A549 (cell line): ENCODE measurements around the gene ANKRD37. TPM values are rescaled to one million over a fixed set of nuclear protein-coding genes. Genes with fewer than 3 reads are reported as not detected.

Experiments
- ATAC-seq, 2 experiments: fragments of 200-7000 bp in 1 of 2; fragments of >200 bp in 1 of 2; cut with Nextera tagmentation in 1 of 2; cut with Tn5 transposase in 1 of 2; 3 replicates each; pipeline versions ENCODE4 v1.8.0 to v1.9.1; 2018 to 2020; ENCODE audit warnings: mild to moderate bottlenecking in 1 of 2, moderate library complexity in 1 of 2
- CTCF ChIA-PET: fragments of 300-600 bp; sonication (Branson Sonifier 250); formaldehyde crosslinking; extraction: SDS; loops from one replicate; lab custom pipeline; 2021; ENCODE audit warnings: antibody characterized with exemption, inconsistent platforms; lab: Yijun Ruan, JAX
- POLR2A ChIA-PET: fragments of 350-600 bp; formaldehyde crosslinking; extraction: SDS; loops from one replicate; lab custom pipeline; 2021; ENCODE audit warnings: antibody characterized with exemption, inconsistent platforms; lab: Yijun Ruan, JAX
- DNase-seq, 2 experiments: peaks; one replicate each; pipeline versions ENCODE4 v3.0.0 to v3.0.0-alpha.2; 2011 to 2016; ENCODE audit warnings: low read depth in 1 of 2, low spot score in 1 of 2
- FAIRE-seq: peaks from 2 replicates; lab custom pipeline; 2011; peaks lifted over from hg19 to GRCh38; lab: Jason Lieb, UNC
- H3K27ac ChIP-seq, 2 experiments: fragments of >200 bp; sonication (Bioruptor Twin); formaldehyde crosslinking; 3 replicates each; pipeline ENCODE4 v1.5.1; 2016 to 2017
- H3K4me1 ChIP-seq: fragments of >200 bp; sonication (Bioruptor Twin); formaldehyde crosslinking; 3 replicates; pipeline ENCODE4 v1.6.1; 2016
- H3K4me2 ChIP-seq: fragments of >200 bp; sonication (Bioruptor Twin); formaldehyde crosslinking; 3 replicates; pipeline ENCODE4 v1.6.1; 2016
- H3K4me3 ChIP-seq: fragments of >200 bp; sonication (Bioruptor Twin); formaldehyde crosslinking; 3 replicates; pipeline ENCODE4 v1.5.1; 2016
- H3K9me3 ChIP-seq: fragments of >200 bp; sonication (Bioruptor Twin); formaldehyde crosslinking; 3 replicates; pipeline ENCODE4 v1.6.1; 2016
- CEBPB ChIP-seq, 2 experiments: fragments of >200 bp in 1 of 2; sonication (Bioruptor Twin) in 1 of 2; formaldehyde crosslinking in 1 of 2; IDR thresholded peaks; 2 replicates each; pipeline ENCODE4 v1.6.1; 2012 to 2016
- EHF ChIP-seq: fragments of 250-450 bp; sonication (Bioruptor Pico); IDR thresholded peaks from 2 replicates; pipeline ENCODE4 v1.5.0; 2020; ENCODE audit warnings: mild to moderate bottlenecking
- EP300 ChIP-seq, 2 experiments: fragments of >200 bp; sonication (Bioruptor Twin); formaldehyde crosslinking; IDR thresholded peaks; 2 replicates in 1 of 2; 3 replicates in 1 of 2; pipeline ENCODE4 v1.6.1; 2016 to 2017
- FOSB ChIP-seq: fragments of 250-450 bp; sonication (Bioruptor Pico); IDR thresholded peaks from 2 replicates; pipeline ENCODE4 v1.5.0; 2020; ENCODE audit warnings: mild to moderate bottlenecking, moderate library complexity
- FOSL2 ChIP-seq, 2 experiments: fragments of 450-650 bp in 1 of 2; fragments of >200 bp in 1 of 2; sonication (Bioruptor Twin) in 1 of 2; formaldehyde crosslinking; IDR thresholded peaks; 2 replicates each; pipeline versions ENCODE4 v1.5.0 to v1.6.1; 2016 to 2020; ENCODE audit warnings: mild to moderate bottlenecking in 1 of 2, moderate library complexity in 1 of 2
- FOXS1 ChIP-seq: fragments of 250-450 bp; sonication (Bioruptor Pico); IDR thresholded peaks from 2 replicates; pipeline ENCODE4 v1.5.0; 2020; ENCODE audit warnings: mild to moderate bottlenecking, moderate library complexity
- JUN ChIP-seq, 2 experiments: fragments of >200 bp; sonication (Bioruptor Twin); formaldehyde crosslinking; IDR thresholded peaks; 2 replicates in 1 of 2; 3 replicates in 1 of 2; pipeline ENCODE4 v1.6.1; 2016 to 2017
- MAFK ChIP-seq: fragments of 450-650 bp; IDR thresholded peaks from 2 replicates; pipeline ENCODE4 v1.6.1; 2014; ENCODE audit not compliant: partially characterized antibody
- NPAS2 ChIP-seq: fragments of 250-450 bp; sonication (Bioruptor Pico); IDR thresholded peaks from 2 replicates; pipeline ENCODE4 v1.8.0; 2022; ENCODE audit warnings: mild to moderate bottlenecking, moderate library complexity, borderline replicate concordance
- NR3C1 ChIP-seq: fragments of >200 bp; sonication (Bioruptor Twin); formaldehyde crosslinking; IDR thresholded peaks from 3 replicates; pipeline ENCODE4 v1.6.1; 2017
- POLR2AphosphoS2 ChIP-seq: conservative IDR thresholded peaks from 2 replicates; pipeline ENCODE4 v1.6.1; 2012; ENCODE audit warnings: low read length, improper control_type of control experiment, inconsistent platforms
- RFX5 ChIP-seq: fragments of 450-650 bp; IDR thresholded peaks from 2 replicates; pipeline ENCODE4 v1.7.1; 2014; ENCODE audit warnings: antibody characterized with exemption, mild to moderate bottlenecking, moderate library complexity
- ZC3H11A ChIP-seq: fragments of 450-650 bp; IDR thresholded peaks from 2 replicates; pipeline ENCODE4 v1.6.1; 2014; ENCODE audit warnings: antibody characterized with exemption, mild to moderate bottlenecking
- WGBS: methylation state at CpG from one replicate; pipeline ENCODE4 v1.1.6; 2017; ENCODE audit errors: missing lambda C conversion rate; 5-methylcytosine and 5-hydroxymethylcytosine counted together
- polyA plus RNA-seq, 4 experiments: library from polyadenylated mRNA; depleted of rRNA in 3 of 4; stranded (reverse); fragments of >200 nt; fragmentation: RNase III in 1 of 4; extraction: RNeasy Plus Mini Kit Qiagen cat#74134 plus additional on column Dnase treatment in 1 of 4; gene quantifications; 2 replicates in 3 of 4; 3 replicates in 1 of 4; pipeline ENCODE4 v1.2.3, GENCODE V29; 2011 to 2017
- TF ChIP-seq, protein P1 (sequence below): fragments of 200-600 bp; sonication (generic); IDR thresholded peaks from 2 replicates; pipeline ENCODE4 v1.6.1; 2016; ENCODE audit warnings: antibody characterized with exemption, mild to moderate bottlenecking, moderate library complexity
- TF ChIP-seq, protein P2 (sequence below): IDR thresholded peaks from 2 replicates; pipeline ENCODE4 v1.6.1; 2012
- TF ChIP-seq, protein P3 (sequence below): IDR thresholded peaks from 2 replicates; pipeline ENCODE4 v1.6.1; 2012; ENCODE audit warnings: low read depth, borderline replicate concordance

ANKRD37 gene
- polyA plus RNA-seq, 2 of the 4 experiments (the other 2 are of a cell fraction) = 3.5 to 4.1 TPM

DNA sequence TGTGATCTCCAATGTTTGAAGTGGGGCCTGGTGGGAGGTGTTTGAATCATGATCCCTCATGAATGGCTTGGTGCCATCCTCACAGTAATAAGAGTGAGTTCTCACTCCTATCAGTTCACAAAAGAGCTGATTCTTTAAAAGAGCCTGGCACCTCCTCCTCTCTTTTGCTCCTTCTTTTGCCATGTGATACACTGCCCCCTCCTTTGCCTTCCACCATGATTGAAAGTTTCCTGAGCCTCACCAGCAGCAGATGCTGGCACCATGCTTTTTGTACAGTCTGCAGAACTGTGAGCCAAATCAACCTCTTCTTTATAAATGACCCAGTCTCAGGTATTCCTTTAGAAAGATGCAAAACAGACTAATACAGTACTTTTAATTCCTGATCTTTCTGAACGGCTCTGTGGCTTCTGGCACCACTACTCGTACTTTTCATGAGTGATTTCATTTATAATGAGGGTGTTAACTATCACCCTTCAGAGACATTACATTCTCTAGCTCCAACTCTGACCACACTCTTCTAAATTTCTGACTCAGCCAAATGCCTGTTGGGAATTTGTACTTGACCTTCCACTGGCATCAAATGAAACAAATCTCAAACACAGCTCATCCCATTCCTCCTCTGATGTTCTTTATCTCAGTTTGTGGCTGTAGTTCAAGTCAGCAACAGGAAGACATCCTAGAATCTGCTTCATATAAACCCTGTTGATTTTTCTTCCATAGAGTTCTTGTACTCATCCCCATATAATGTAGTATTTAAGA, 24.9 kb downstream of the ANKRD37 start:
- CTCF ChIA-PET = no interaction called here
- Histone ChIP-seq H3K27ac (no peak overlapping the region), H3K4me2 (no peak overlapping the region), H3K9me3 (no peaks in the 10 kb centered on the region), H3K4me3 (no peak overlapping the region), H3K4me1 (0 out of 3 replicates have a peak, but pooled peaks cover 6% of the 10 kb centered on the region)
- FAIRE-seq (no peak), ATAC-seq (no peak), DNase-seq (no peak)
- TF ChIP-seq EHF (CRISPR knock-in tag) = no peak
- no peak for TF ChIP-seq CEBPB (IDR thresholded peaks at IDR 0.05)
- no peak for TF ChIP-seq RFX5
- TF ChIP-seq, protein P1, sequence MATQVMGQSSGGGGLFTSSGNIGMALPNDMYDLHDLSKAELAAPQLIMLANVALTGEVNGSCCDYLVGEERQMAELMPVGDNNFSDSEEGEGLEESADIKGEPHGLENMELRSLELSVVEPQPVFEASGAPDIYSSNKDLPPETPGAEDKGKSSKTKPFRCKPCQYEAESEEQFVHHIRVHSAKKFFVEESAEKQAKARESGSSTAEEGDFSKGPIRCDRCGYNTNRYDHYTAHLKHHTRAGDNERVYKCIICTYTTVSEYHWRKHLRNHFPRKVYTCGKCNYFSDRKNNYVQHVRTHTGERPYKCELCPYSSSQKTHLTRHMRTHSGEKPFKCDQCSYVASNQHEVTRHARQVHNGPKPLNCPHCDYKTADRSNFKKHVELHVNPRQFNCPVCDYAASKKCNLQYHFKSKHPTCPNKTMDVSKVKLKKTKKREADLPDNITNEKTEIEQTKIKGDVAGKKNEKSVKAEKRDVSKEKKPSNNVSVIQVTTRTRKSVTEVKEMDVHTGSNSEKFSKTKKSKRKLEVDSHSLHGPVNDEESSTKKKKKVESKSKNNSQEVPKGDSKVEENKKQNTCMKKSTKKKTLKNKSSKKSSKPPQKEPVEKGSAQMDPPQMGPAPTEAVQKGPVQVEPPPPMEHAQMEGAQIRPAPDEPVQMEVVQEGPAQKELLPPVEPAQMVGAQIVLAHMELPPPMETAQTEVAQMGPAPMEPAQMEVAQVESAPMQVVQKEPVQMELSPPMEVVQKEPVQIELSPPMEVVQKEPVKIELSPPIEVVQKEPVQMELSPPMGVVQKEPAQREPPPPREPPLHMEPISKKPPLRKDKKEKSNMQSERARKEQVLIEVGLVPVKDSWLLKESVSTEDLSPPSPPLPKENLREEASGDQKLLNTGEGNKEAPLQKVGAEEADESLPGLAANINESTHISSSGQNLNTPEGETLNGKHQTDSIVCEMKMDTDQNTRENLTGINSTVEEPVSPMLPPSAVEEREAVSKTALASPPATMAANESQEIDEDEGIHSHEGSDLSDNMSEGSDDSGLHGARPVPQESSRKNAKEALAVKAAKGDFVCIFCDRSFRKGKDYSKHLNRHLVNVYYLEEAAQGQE = no peak
- no peak for TF ChIP-seq ZC3H11A
- TF ChIP-seq FOSL2 (IDR thresholded peaks at IDR 0.05) = no peak
- no peak for TF ChIP-seq FOSL2 (CRISPR knock-in tag; IDR thresholded peaks at IDR 0.05)
- TF ChIP-seq NPAS2 = no peak
- TF ChIP-seq, protein P2, sequence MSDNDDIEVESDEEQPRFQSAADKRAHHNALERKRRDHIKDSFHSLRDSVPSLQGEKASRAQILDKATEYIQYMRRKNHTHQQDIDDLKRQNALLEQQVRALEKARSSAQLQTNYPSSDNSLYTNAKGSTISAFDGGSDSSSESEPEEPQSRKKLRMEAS = no peak
- TF ChIP-seq POLR2AphosphoS2 = no peak
- TF ChIP-seq JUN (IDR thresholded peaks at IDR 0.05) = no peak
- 91% methylated on average over 2 of the region's 2 CpGs for WGBS
- POLR2A ChIA-PET = no interaction called here

DNA sequence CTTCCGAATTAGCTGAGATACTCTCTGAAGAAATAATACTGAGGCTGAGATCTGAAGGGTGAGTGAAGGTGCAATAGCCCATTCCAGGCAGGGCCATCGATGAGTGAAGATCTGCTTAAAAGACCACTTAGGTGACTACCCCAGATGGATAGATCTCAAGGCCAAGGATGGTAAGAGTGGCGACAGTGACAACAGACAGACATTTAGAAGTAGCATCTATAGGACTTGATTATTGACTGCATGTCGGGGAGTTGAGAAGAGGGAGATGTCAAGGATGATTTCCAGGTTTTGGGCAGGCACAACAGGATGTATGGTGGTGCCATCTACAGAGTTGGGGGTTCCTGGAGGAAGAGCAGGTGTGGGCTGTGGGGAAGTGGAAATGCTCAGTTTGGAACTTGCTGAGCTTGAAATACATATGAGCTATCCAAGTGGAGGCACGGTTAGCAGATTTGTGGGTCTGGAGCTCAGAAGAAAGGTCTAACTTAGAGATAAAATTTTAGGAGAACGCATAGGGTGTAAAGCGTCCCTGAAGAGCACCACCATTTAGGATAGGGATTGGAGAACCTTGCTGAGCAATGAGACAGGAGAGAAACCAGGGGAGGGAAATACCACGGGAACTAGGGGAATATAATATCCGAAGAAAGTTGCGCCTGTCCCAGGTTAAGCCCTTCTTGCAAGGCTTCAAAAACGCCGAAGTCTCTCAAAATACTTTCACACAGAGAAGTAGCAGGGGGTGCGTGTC, 28.4 kb downstream of the ANKRD37 start:
- TF ChIP-seq, protein P3, sequence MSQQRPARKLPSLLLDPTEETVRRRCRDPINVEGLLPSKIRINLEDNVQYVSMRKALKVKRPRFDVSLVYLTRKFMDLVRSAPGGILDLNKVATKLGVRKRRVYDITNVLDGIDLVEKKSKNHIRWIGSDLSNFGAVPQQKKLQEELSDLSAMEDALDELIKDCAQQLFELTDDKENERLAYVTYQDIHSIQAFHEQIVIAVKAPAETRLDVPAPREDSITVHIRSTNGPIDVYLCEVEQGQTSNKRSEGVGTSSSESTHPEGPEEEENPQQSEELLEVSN = no peak
- TF ChIP-seq MAFK = no peak
- no peak for TF ChIP-seq EP300 (IDR thresholded peaks at IDR 0.05)
- no peak for TF ChIP-seq NR3C1
- no peak for TF ChIP-seq FOSB (CRISPR knock-in tag)
- TF ChIP-seq FOXS1 (CRISPR knock-in tag) = no peak
- TF ChIP-seq, all 56 proteins: peak for 0
- H3K4me2 ChIP-seq = peak overlapping the region; percentile 92
- H3K4me3 ChIP-seq = peak overlapping the region; percentile 74
- peak overlapping the region; percentile 90 to 95 for H3K27ac ChIP-seq
- no peaks in the 10 kb centered on the region for H3K9me3 ChIP-seq
- no peak for DNase-seq
- 0 out of 3 replicates have a peak, but pooled peaks cover 6% of the 10 kb centered on the region for H3K4me1 ChIP-seq
- peak; percentile 62 to 68 for ATAC-seq
- 15% methylated on average over 12 of the region's 13 CpGs for WGBS
- ChIA-PET CTCF (interaction anchor here (1.0 to 1.2 kb wide), 3 partner anchors 22 to 241 kb away, joined by 3 read pairs; no protein-coding TSS in a partner anchor), POLR2A (interaction anchor here (0.6 to 1.6 kb wide), 3 partner anchors 15 to 171 kb away, joined by 3 to 8 read pairs (median 4); partner anchors contain the start of genes ANKRD37 and LRP2BP)
- no peak for FAIRE-seq
